Right hindlimb (tissue), 1 donor: ENCODE results near the gene WDR38.

Experiments used
- DNase-seq: peaks from one replicate; pipeline ENCODE4 v3.0.0-alpha.2; 2018

Gene WDR38

DNA sequence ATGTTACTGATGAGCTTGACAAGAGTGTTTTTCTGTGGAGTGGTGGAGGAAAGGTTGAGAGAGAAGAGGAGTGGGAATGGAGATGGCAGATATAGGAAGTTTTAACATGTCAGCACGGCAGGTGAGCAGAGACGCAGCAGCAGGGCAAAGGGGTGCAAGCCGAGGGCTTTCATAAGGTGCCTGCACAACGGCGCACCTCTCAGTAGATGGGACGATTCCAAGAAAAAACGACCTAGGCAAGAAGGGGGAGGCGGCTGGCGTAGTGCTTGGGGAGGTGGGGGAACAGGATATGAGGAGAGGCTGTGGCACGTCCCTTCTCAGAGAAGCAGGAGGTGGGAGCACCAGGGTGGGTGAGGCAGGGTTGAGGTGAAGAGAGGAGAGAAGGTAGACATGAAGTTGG, 33.2 kb downstream of the WDR38 start:
- no peak for DNase-seq

DNA sequence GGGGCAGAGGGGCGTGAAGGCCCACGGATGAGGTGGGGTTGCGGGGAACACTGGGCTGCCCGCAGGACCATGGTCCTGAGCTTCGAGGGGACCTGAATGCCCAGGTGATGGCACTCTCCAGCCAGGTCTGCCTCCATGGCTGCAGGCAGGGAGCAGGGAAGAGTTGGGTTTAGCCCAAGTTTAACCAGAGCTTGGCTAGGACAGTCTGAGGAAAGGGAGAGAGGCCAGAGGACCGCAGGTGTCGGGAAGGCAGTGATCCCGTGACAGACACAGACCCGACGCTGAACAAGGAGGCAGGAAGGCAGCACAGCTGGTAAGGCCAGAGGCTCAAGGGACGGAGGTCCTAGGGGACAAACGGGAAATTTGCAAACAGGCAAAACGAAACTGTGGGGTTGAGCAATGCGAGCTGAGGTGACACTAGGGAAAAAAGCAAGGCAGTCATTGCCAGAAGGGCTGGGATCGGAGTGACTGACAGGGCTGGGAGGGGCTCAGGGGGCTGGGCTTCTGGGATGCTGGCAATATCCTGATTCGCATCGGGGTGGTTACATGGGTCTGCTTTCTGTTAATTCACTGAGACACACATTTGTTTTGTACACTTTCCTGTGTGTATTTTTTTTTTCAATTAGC, 33.7 kb downstream of the WDR38 start:
- DNase-seq: no peak

DNA sequence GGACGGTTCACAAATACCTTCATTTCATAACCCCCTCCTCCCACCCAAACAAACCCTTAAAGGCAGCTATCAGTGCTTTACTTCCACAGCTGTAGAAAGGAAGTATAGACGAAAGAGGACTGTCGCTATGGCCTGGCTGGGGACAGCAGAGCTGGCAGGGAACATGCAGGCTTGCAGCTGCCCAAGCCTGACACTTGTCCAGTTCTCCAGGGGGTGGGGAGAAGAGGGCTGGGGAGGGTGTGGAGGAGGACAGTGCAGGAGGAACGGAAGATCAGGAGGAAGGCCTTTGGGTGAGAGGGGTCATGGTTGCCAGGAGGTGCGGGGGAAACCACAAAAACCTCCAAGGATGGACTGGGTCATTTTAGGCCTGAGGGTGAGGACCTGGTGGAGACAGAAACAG, 34.6 kb downstream of the WDR38 start:
- no peak for DNase-seq

DNA sequence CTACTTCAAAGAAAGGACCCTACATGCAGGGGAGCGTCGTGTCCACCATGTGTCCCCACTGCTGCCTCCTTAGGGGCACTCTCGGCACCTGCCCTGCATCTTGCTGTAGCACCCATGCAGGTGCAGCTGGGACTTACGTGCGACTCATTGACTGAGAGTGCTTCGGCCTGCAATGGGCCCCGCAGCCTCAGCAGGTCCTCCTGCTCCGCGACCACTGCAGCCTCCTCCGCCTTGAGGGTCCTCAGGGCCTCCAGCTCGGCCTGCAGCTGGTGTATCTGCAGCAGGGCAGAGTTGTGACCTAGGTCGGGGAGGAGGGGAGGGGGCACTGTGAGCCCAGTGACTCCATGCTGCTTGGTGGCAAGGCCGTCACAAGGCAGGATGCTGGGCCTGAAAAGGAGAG, 35.7 kb downstream of the WDR38 start:
- DNase-seq: no peak

DNA sequence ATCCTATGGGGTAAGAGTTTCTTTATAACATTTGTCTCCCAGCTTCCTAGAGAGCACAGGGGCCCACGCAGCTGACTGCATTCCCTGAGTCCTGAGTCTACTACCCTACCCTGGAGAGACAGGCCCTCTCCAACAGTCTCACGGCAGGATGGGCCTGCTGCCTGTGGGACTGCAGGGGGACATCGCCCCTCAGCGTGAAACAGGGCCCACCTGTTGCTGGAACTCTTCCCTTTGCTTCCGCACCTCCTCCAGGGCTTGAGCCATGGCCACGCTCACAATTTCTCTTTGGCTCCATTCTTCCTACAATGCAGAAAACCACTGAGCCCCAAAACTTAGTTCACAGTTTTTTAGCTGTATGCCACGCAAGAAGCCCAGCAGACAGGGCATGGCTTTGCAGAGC, 36.9 kb downstream of the WDR38 start:
- no peak for DNase-seq

DNA sequence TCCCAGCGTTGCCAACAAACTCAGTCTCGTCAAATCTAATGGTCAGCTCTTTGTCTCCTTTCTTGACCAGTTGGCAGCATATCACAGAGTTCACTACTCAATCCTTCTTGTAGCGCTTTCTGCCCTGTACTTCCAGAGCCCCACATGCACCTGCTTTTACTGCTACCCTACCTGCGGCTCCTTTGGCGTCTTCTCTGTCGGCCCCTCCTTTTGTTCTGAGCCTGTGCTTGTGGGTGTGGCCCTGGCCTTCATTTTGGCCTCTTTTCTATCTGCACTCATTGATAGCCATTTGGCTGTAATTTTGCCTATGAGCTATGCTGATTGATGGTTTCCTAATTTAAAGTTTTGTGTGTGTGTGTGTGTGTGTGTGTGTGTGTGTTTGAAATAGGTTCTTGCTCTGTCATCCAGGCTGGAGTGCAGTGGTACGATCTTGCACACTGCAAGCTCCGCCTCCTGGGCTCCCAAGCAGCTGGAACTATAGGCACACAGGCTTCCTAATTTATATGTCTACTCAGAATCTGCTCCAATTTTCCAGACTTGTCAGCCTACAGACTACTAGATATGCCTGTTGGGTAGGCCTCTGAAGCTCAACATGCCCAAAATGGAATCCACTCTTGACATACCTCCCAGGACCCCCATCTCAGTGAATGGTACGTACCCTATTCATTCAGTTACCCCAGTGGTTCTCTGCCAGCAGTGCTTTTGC, 40.9 kb downstream of the WDR38 start:
- DNase-seq: no peak

DNA sequence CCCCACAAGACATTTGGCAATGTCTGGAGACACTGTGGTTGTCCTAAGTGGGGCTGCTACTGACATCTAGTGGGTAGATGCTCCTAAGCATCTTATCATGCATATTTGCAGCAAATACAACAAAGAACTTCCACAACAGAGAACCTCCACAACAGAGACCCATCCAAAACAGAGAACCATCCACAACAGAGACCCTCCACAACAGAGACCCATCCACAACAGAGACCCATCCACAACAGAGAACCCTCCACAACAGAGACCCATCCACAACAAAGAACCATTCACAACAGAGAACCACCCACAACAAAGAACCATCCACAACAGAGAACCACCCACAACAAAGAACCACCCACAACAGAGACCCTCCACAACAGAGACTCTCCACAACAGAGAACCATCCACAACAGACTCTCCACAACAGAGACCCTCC, 41.5 kb downstream of the WDR38 start:
- DNase-seq: no peak

DNA sequence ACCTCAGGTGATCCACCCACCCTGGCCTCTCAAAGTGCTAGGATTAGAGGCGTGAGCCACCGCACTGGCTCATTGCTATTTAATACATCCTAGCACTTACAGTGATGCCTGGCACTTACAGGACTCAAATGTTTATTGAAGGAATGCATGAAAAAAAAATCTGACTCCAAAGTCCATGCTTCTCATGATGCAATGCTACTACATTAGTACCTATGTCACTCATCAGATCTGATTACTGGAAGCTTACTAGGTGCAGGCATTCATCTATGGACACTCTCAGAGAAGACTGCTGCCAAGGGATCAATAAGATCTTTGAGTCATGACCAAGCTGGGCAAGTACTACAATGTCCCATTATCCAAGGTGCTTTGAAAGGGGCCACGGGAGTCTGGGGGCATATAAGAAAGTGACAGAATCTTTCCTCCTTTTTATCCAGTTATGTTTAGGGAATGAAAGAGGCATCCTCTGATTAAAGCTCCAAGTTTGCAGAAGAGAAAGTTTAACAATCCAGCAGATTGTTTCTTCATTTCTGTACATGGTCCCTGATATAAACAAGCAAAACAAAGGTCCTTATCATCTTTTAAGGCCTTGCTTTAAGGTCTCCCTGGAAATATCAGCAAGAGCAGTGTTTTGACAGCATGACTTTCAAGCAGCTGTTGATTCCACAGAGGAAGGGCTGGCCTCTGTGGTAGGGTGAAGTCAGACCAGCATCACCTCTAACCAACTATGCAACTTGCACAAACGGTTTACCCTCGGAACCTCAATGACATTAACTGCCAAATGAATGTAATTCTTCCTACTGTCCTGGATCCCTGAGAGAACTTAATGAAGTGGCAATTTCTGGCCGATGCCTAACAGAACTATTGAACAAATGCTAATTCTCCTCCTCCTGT, 44.6 kb downstream of the WDR38 start:
- no peak for DNase-seq

DNA sequence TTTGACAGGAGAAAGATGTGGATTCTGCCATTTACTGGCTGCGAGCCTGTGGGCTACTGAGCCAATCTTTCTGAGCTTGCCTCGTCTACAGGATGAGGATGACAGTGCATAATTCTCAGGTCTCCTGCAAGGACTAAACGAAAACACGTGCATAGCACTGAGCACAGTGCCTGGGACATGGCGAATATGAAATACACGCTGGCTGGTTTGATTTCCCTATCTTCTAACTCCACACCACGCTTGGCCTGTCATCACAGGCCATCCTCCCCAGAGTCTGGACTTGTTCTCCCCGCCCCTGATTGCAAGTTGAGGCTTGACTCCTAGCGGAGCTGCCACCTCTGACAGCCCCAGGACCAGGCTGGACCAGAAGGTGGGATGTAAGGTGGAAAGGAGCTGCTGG, 46.6 kb downstream of the WDR38 start:
- no peak for DNase-seq

DNA sequence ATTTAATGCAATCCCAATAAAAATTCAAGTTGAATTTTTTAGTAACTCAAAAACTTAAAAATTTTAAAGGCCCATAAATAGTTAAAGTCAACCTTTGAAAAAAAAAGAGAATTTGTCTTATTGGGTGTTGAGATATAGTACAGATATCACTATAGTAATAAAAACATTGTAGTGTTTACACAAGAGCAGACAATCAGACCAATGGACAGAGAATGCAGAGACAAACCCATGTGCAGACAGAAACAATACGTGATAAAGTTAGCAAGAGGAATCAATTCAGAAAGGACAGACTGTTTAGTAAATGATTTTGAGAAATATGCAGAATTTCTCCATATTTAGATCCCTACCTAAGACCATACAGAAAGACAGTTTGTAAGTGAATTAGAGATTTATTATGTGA, 53.7 kb downstream of the WDR38 start:
- DNase-seq: no peak
